ENCODE measurements around the gene FAM83F.
A peak's percentile ranks its signal among the peaks of the same experiment; 100 is the strongest.

The FAM83F gene

DNA sequence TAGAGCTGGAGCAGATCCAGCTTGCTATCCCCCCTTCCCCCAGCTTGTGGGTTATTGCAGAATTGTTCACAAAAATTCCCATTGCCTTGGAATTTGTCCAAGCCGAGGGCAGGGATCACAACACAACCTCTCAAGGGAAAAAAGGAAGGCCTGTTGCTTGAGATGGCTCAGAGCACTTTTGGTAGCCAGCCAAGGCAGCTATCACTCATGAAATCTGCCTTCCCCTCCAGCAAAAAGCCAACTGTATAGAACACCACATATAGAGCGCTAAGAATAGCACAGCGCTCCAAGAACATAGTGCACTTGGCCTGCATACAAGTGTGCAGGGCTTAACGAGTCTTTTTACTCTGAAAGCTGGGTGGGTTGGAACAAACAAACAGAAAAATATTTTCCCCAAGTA is 46.2 kb downstream of the FAM83F start:
- no peak for TF ChIP-seq TAF1 (IDR thresholded peaks at IDR 0.05; ENCODE audit: borderline replicate concordance, insufficient read depth, low read length)
- TF ChIP-seq, protein P1, sequence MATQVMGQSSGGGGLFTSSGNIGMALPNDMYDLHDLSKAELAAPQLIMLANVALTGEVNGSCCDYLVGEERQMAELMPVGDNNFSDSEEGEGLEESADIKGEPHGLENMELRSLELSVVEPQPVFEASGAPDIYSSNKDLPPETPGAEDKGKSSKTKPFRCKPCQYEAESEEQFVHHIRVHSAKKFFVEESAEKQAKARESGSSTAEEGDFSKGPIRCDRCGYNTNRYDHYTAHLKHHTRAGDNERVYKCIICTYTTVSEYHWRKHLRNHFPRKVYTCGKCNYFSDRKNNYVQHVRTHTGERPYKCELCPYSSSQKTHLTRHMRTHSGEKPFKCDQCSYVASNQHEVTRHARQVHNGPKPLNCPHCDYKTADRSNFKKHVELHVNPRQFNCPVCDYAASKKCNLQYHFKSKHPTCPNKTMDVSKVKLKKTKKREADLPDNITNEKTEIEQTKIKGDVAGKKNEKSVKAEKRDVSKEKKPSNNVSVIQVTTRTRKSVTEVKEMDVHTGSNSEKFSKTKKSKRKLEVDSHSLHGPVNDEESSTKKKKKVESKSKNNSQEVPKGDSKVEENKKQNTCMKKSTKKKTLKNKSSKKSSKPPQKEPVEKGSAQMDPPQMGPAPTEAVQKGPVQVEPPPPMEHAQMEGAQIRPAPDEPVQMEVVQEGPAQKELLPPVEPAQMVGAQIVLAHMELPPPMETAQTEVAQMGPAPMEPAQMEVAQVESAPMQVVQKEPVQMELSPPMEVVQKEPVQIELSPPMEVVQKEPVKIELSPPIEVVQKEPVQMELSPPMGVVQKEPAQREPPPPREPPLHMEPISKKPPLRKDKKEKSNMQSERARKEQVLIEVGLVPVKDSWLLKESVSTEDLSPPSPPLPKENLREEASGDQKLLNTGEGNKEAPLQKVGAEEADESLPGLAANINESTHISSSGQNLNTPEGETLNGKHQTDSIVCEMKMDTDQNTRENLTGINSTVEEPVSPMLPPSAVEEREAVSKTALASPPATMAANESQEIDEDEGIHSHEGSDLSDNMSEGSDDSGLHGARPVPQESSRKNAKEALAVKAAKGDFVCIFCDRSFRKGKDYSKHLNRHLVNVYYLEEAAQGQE (IDR thresholded peaks at IDR 0.05; ENCODE audit: insufficient read depth in 1 of 2, low read depth in 2 of 2, low read length in 2 of 2) = peak in 1 of 2 experiments; percentile 24; a peak in 1 of 4 replicates

DNA sequence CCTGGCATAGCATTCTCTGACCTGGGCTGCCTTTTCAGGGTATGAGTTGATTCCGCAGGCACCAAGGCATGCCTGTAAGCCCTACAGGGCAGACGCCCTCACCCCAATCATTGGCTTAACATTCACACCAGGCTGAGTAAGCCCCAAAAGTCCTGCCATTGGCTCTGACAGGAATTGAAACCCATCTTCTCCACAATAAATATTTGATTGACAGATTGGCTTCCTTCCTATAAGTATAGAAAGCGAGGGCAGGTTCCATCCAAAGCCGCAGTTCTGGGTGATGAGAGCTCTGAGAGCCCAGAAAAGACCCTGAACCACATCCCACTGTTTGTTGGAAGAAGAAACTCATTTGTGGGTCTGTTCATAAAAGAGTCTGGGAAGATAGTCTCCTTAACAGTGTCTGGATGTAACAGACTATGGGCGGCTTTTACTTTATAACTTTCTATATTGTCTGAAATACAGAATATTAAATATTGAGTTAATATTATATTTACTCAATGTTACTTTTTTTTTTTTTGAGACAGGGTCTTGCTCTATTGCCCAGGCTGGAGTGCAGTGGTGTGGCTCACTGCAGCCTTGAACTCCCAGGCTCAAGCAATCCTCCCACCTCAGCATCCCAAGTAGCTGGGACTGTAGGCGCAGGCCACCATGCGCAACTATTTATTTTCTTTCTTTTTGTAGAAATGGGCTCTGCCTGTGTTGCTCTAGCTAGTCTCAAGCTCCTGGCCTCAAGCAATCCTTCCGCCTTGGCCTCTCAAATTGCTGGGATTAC is 46.8 kb downstream of the FAM83F start:
- TF ChIP-seq FOXP2 (optimal IDR thresholded peaks at IDR 0.05; ENCODE audit: borderline replicate concordance, extremely low read depth, extremely low read length, insufficient read depth) (no peak), SIN3A (IDR thresholded peaks at IDR 0.05; ENCODE audit: borderline replicate concordance, insufficient read depth, low read length) (no peak), POLR2AphosphoS5 (IDR thresholded peaks at IDR 0.05; ENCODE audit: low read depth, low read length) (no peak), TAF1 (IDR thresholded peaks at IDR 0.05; ENCODE audit: borderline replicate concordance, insufficient read depth, low read length) (no peak)
- TF ChIP-seq, protein P1 (IDR thresholded peaks at IDR 0.05; ENCODE audit: insufficient read depth in 1 of 2, low read depth in 2 of 2, low read length in 2 of 2) = no peak

DNA sequence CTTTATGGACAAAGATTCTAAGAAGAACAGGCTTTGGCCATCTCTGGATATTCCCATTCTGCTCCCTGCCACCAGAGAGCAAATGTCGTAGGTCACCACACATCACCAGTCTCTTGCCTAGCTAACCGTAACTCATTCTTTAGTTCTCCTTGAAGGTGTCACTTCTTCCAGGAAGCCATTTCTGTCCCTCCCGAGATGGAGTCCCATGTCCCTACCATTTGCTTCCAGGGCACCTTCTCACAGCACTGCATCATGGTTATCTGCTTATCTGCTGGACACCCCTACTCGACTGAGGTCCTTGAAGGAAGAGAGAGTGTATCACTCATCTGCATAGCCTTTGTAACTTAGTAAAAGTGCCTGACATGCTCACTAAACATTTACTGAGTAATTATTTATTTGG is 47.6 kb downstream of the FAM83F start:
- TF ChIP-seq POLR2AphosphoS5 (IDR thresholded peaks at IDR 0.05; ENCODE audit: low read depth, low read length) = no peak
- no peak for TF ChIP-seq SIN3A (IDR thresholded peaks at IDR 0.05; ENCODE audit: borderline replicate concordance, insufficient read depth, low read length)
- TF ChIP-seq, protein P1 (IDR thresholded peaks at IDR 0.05; ENCODE audit: insufficient read depth in 1 of 2, low read depth in 2 of 2, low read length in 2 of 2) = no peak
- no peak for TF ChIP-seq TAF1 (IDR thresholded peaks at IDR 0.05; ENCODE audit: borderline replicate concordance, insufficient read depth, low read length)
- TF ChIP-seq FOXP2 (optimal IDR thresholded peaks at IDR 0.05; ENCODE audit: borderline replicate concordance, extremely low read depth, extremely low read length, insufficient read depth) = no peak

DNA sequence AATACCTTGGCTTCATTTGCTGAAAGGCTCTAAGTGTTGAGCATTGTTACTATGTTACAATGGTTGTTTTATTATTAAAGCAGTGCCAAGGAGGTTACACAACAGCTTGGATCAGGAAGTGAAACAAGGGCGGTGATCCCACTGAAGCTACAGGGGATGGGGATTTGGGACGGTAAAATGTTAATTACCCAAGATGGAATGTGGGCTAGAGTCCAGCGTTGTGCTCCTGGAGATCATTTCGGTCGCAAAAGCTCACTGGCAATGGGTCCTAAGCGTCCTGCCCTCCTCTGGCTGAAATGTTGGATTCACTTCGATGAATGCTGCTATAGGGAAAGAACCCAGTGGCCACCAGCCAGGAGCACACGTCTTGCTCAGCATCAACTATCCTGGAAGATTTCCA is 48.3 kb downstream of the FAM83F start:
- TF ChIP-seq, protein P1 (IDR thresholded peaks at IDR 0.05; ENCODE audit: insufficient read depth in 1 of 2, low read depth in 2 of 2, low read length in 2 of 2) = no peak
- no peak for TF ChIP-seq SIN3A (IDR thresholded peaks at IDR 0.05; ENCODE audit: borderline replicate concordance, insufficient read depth, low read length)
- TF ChIP-seq FOXP2 (optimal IDR thresholded peaks at IDR 0.05; ENCODE audit: borderline replicate concordance, extremely low read depth, extremely low read length, insufficient read depth) = no peak
- no peak for TF ChIP-seq POLR2AphosphoS5 (IDR thresholded peaks at IDR 0.05; ENCODE audit: low read depth, low read length)
- TF ChIP-seq TAF1 (IDR thresholded peaks at IDR 0.05; ENCODE audit: borderline replicate concordance, insufficient read depth, low read length) = no peak

DNA sequence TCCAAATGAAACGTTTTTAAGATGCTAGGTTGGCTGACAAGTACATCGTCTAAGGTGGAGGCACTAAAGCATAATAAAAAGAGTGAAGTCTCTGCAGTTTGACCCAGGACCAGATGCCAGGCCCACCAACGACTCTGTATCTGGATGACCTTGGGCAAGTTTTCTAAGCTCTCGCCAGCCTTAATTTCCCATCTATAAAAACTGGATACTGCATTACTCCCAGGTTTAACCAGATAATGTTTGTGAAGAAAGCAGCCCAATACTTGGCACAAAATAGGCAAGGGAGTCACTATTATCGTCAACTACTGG is 49.0 kb downstream of the FAM83F start:
- TF ChIP-seq POLR2AphosphoS5 (IDR thresholded peaks at IDR 0.05; ENCODE audit: low read depth, low read length) (no peak), SIN3A (IDR thresholded peaks at IDR 0.05; ENCODE audit: borderline replicate concordance, insufficient read depth, low read length) (no peak), FOXP2 (optimal IDR thresholded peaks at IDR 0.05; ENCODE audit: borderline replicate concordance, extremely low read depth, extremely low read length, insufficient read depth) (no peak)
- TF ChIP-seq, protein P1 (IDR thresholded peaks at IDR 0.05; ENCODE audit: insufficient read depth in 1 of 2, low read depth in 2 of 2, low read length in 2 of 2) = no peak

Measured in PFSK-1 (cell line).